Keratinocyte (primary cell): ENCODE data around the gene GJA5. TPM values are rescaled to one million over a fixed set of nuclear protein-coding genes. Genes with fewer than 3 reads are reported as not detected.

Experiments
- DNase-seq: peaks from one replicate; pipeline ENCODE4 v3.0.0-alpha.2; 2011; ENCODE audit warnings: low read depth, missing footprints, low spot score
- FAIRE-seq: peaks from 2 replicates; lab custom pipeline; 2011; peaks lifted over from hg19 to GRCh38; lab: Jason Lieb, UNC
- H2AFZ ChIP-seq: 2 replicates; pipeline ENCODE4 v1.6.0; 2012; ENCODE audit warnings: low read length, control low read depth, inconsistent platforms; ENCODE audit not compliant: control insufficient read depth
- H3K27ac ChIP-seq: 2 replicates; pipeline ENCODE4 v1.5.1; 2011; ENCODE audit warnings: low read length; ENCODE audit not compliant: control insufficient read depth, insufficient read depth
- H3K27me3 ChIP-seq: 3 replicates; pipeline ENCODE4 v1.6.0; 2011; ENCODE audit warnings: low read length; ENCODE audit not compliant: control insufficient read depth, insufficient read depth; ENCODE audit errors: extremely low read depth
- H3K36me3 ChIP-seq, 2 experiments: 2 replicates in 1 of 2; 3 replicates in 1 of 2; pipeline ENCODE4 v1.5.1; 2011; ENCODE audit warnings: low read length in 2 of 2, mild to moderate bottlenecking in 1 of 2; ENCODE audit not compliant: control insufficient read depth in 2 of 2, insufficient read depth in 2 of 2; ENCODE audit errors: extremely low read depth in 1 of 2
- H3K4me1 ChIP-seq: 3 replicates; pipeline ENCODE4 v1.5.1; 2011; ENCODE audit warnings: low read length; ENCODE audit not compliant: control insufficient read depth, insufficient read depth; ENCODE audit errors: extremely low read depth
- H3K4me2 ChIP-seq: 3 replicates; pipeline ENCODE4 v1.6.0; 2011; ENCODE audit warnings: low read depth, low read length; ENCODE audit not compliant: control insufficient read depth, insufficient read depth; ENCODE audit errors: extremely low read depth
- H3K4me3 ChIP-seq, 3 experiments: fragments of 200-600 bp in 1 of 3; sonication (generic) in 1 of 3; 2 replicates in 2 of 3; 3 replicates in 1 of 3; pipeline ENCODE4 v1.5.1; 2011 to 2016; ENCODE audit warnings: low read length in 3 of 3, mild to moderate bottlenecking in 3 of 3, control low read depth in 2 of 3, inconsistent platforms in 1 of 3, low read depth in 1 of 3, mixed read lengths in 1 of 3, mixed run types in 1 of 3, moderate library complexity in 1 of 3; ENCODE audit not compliant: control insufficient read depth in 2 of 3, insufficient read depth in 2 of 3; ENCODE audit errors: extremely low read depth in 1 of 3
- H3K79me2 ChIP-seq: 2 replicates; pipeline ENCODE4 v1.6.0; 2012; ENCODE audit warnings: low read length; ENCODE audit not compliant: control insufficient read depth, insufficient read depth
- H3K9ac ChIP-seq: 3 replicates; pipeline ENCODE4 v1.6.0; 2011; ENCODE audit warnings: low read length; ENCODE audit not compliant: control insufficient read depth, insufficient read depth; ENCODE audit errors: extremely low read depth
- H3K9me1 ChIP-seq: 3 replicates; pipeline ENCODE4 v1.6.0; 2011; ENCODE audit warnings: low read length; ENCODE audit not compliant: control insufficient read depth, insufficient read depth; ENCODE audit errors: extremely low read depth
- H3K9me3 ChIP-seq: 2 replicates; pipeline ENCODE4 v1.5.1; 2012; ENCODE audit warnings: low read depth, low read length; ENCODE audit not compliant: control insufficient read depth
- H4K20me1 ChIP-seq: 3 replicates; pipeline ENCODE4 v1.6.0; 2011; ENCODE audit warnings: low read length; ENCODE audit not compliant: control insufficient read depth, insufficient read depth; ENCODE audit errors: extremely low read depth
- CTCF ChIP-seq, 3 experiments: IDR thresholded peaks in 1 of 3; conservative IDR thresholded peaks in 1 of 3; optimal IDR thresholded peaks in 1 of 3; 2 replicates in 2 of 3; 3 replicates in 1 of 3; pipeline versions ENCODE3 to v1.5.1; 2011; ENCODE audit warnings: low read length in 3 of 3, mild to moderate bottlenecking in 3 of 3, moderate library complexity in 2 of 3, control low read depth in 1 of 3, inconsistent platforms in 1 of 3; ENCODE audit not compliant: insufficient read depth in 2 of 3; ENCODE audit errors: extremely low read depth in 1 of 3
- EZH2 ChIP-seq: IDR thresholded peaks from one replicate; pipeline ENCODE4 v1.6.1; 2012; ENCODE audit warnings: inconsistent platforms, mild to moderate bottlenecking, low read length, moderate library complexity
- dilution Hi-C: fragments of 300-500 bp; cut with MboI; formaldehyde crosslinking; loops from one replicate; pipeline ENCODE4 v1.7.0; 2020; ENCODE audit warnings: low sequenced_read_pairs; ENCODE audit not compliant: extremely low pct_ligation_motif_present
- polyA plus RNA-seq, 5 experiments: library from polyadenylated mRNA; depleted of rRNA in 3 of 5; stranded (reverse) in 3 of 5; stranded (forward) in 1 of 5; unstranded in 1 of 5; fragments of >200 nt; gene quantifications; 1 replicate in 1 of 5; 2 replicates in 3 of 5; 3 replicates in 1 of 5; pipeline versions ENCODE4 v1.2.1 to v1.2.3, GENCODE V29; 2011 to 2012; ENCODE audit warnings: missing spikeins in 2 of 5, low read depth in 1 of 5, low replicate concordance in 1 of 5

GJA5 gene
- polyA plus RNA-seq, 1 donor (not counting 4 experiments of a cell fraction or from before 2014, with no cell fraction given) = 44.0 TPM

GRCh38 chr1:147786536-147786935, 26.1 kb upstream of the GJA5 start:
- no peaks in the 10 kb centered on the region for H3K27me3 ChIP-seq
- no peak overlapping the region for H3K9ac ChIP-seq
- dilution Hi-C loops = no loop called here

DNA sequence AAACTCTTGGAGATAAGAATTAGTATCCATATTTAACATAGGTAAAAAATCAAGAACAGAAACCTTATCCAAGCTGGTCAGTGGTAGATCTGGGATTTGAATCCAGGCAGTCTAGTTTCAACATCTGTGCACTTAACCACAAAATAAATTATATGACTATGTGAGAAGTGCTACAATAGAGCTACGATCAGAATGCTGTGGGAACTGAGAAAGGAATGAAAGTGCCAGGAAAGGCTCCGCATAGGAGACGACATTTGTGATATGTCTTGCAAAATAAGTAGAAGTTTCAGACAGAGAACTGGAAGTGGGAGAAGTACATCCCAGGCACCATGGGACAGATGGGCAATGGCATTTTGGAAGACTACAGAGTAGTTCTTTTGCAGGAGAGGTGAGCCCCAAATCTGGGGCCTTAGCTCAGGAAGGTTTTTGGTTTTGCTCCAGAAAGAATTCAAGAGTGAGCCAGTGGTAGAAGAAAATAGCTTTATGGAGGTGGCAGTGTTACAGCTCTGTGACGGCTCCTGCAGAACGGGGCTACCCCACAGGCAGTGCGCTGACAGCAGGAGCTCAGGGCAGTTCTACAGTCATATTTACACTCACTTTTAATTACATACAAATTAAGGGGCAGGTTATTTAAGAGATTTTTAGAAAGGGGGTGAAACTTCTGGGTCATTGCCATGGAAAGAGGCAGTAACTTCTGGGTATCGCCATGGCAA, 25.5 kb upstream of the GJA5 start:
- no peak overlapping the region for H3K4me2 ChIP-seq
- dilution Hi-C loops = no loop called here
- no peak overlapping the region for H3K4me3 ChIP-seq
- no peaks in the 10 kb centered on the region for H3K79me2 ChIP-seq
- no peaks in the 10 kb centered on the region for H3K9me3 ChIP-seq
- DNase-seq (no peak), FAIRE-seq (no peak)
- H3K4me1 ChIP-seq = no peaks in the 10 kb centered on the region
- no peak overlapping the region for H3K27ac ChIP-seq
- TF ChIP-seq EZH2 (no peak), CTCF (optimal IDR thresholded peaks at IDR 0.05 in 1 of 3, IDR thresholded peaks at IDR 0.05 in 1 of 3, conservative IDR thresholded peaks at IDR 0.05 in 1 of 3; ENCODE audit: extremely low read depth in 1 of 3, insufficient read depth in 2 of 3, low read length in 3 of 3) (no peak)
- H3K27me3 ChIP-seq = no peaks in the 10 kb centered on the region
- H3K9me1 ChIP-seq = no peaks in the 10 kb centered on the region
- H2AFZ ChIP-seq = no peak overlapping the region
- no peak overlapping the region for H3K9ac ChIP-seq
- no peaks in the 10 kb centered on the region for H3K36me3 ChIP-seq
- H4K20me1 ChIP-seq = no peaks in the 10 kb centered on the region

More at GRCh38 chr1:147786536-147786935, 26.1 kb upstream of the GJA5 start:
- Histone ChIP-seq H3K36me3 (no peaks in the 10 kb centered on the region), H3K79me2 (no peaks in the 10 kb centered on the region), H2AFZ (no peak overlapping the region), H3K27ac (no peak overlapping the region), H3K4me1 (no peaks in the 10 kb centered on the region), H3K9me1 (no peaks in the 10 kb centered on the region), H3K9me3 (no peaks in the 10 kb centered on the region), H4K20me1 (no peaks in the 10 kb centered on the region), H3K4me2 (no peak overlapping the region), H3K4me3 (no peak overlapping the region)
- no peak for DNase-seq
- no peak for FAIRE-seq
- TF ChIP-seq CTCF (optimal IDR thresholded peaks at IDR 0.05 in 1 of 3, IDR thresholded peaks at IDR 0.05 in 1 of 3, conservative IDR thresholded peaks at IDR 0.05 in 1 of 3; ENCODE audit: extremely low read depth in 1 of 3, insufficient read depth in 2 of 3, low read length in 3 of 3) = no peak
- no peak for TF ChIP-seq EZH2
